ENCODE measurements around the gene MEG3.

GRCh38 chr14:100857233-100857922 lies 31.5 kb downstream of the MEG3 start:
- TF ChIP-seq CTCF (IDR thresholded peaks at IDR 0.05) = no peak
- TF ChIP-seq POLR2A (IDR thresholded peaks at IDR 0.05) = no peak
- TF ChIP-seq POLR2AphosphoS5 (IDR thresholded peaks at IDR 0.05) = no peak
- no peak for TF ChIP-seq EP300 (IDR thresholded peaks at IDR 0.05)
